GDM1 (cell line): Measurements from ENCODE around the gene PRPH.

Experiments
- DNase-seq: peaks from one replicate; lab custom pipeline; 2025; lab: John Stamatoyannopoulos, UW

PRPH gene

GRCh38 chr12:49345825-49346658, 51.1 kb downstream of the PRPH start:
- no peak for DNase-seq

GRCh38 chr12:49346659-49347310, 51.8 kb downstream of the PRPH start, which contains the start of gene DNAJC22:
Gene DNAJC22, plus strand, starts transcription at chr12:49346888. Its CDS starts 1,985 bp downstream, at chr12:49348873.
- DNase-seq: no peak

- DNase-seq: peak; percentile 19
Observed at GRCh38 chr12:49347311-49348193, 52.6 kb downstream of the PRPH start.
